ENCODE results near the gene CPED1. TPM values are rescaled to one million over a fixed set of nuclear protein-coding genes. Genes with fewer than 3 reads are reported as not detected.

CPED1 gene
- total and polyA plus RNA-seq, 7 donors = 1.2 to 120 (median 79.6) TPM

GRCh38 chr7:120996333-120996987 is 7.9 kb downstream of the CPED1 start:
- DNase-seq = peak; percentile 93
- Histone ChIP-seq H3K36me3 (no peaks in the 10 kb centered on the region), H3K27me3 (no peaks in the 10 kb centered on the region), H3K9me3 (no peaks in the 10 kb centered on the region), H3K4me1 (peaks cover 0 to 89% (median 65%) of the 10 kb centered on the region in 4 donors), H3K27ac (peak overlapping the region in 3 of 4 donors; percentile 86 to 95 (median 89)), H3K4me3 (no peak overlapping the region)
- TF ChIP-seq POLR2A (IDR thresholded peaks at IDR 0.05) (no peak), EP300 (IDR thresholded peaks at IDR 0.05) (no peak), CTCF (IDR thresholded peaks at IDR 0.05) (no peak), POLR2AphosphoS5 (IDR thresholded peaks at IDR 0.05) (peak in 3 of 4 donors; percentile 63 to 67 (median 66))
- 70 to 91% methylated on average over 2 of the region's 2 CpGs for WGBS, 2 donors
- intact Hi-C loops (cut with DNase I) = loop anchor here (2.0 kb wide), 1 partner anchor 26 kb away; no protein-coding TSS in a partner anchor

- Histone ChIP-seq H3K4me3 (no peak overlapping the region), H3K27me3 (no peaks in the 10 kb centered on the region), H3K27ac (peak overlapping the region in 3 of 4 donors; percentile 86 to 95 (median 89)), H3K4me1 (peaks cover 0 to 89% (median 66%) of the 10 kb centered on the region in 4 donors), H3K36me3 (no peaks in the 10 kb centered on the region), H3K9me3 (no peaks in the 10 kb centered on the region)
- no peak for TF ChIP-seq EP300 (IDR thresholded peaks at IDR 0.05)
- no peak for TF ChIP-seq CTCF (IDR thresholded peaks at IDR 0.05)
- no peak for TF ChIP-seq POLR2A (IDR thresholded peaks at IDR 0.05)
- TF ChIP-seq POLR2AphosphoS5 (IDR thresholded peaks at IDR 0.05) = no peak
- intact Hi-C loops (cut with DNase I) = loop anchor here (2.0 kb wide), 1 partner anchor 26 kb away; no protein-coding TSS in a partner anchor
- DNase-seq = no peak
These were observed 8.5 kb downstream of the CPED1 start for GRCh38 chr7:120996988-120997345.

- intact Hi-C loops (cut with DNase I) = loop anchor here (2.0 kb wide), 1 partner anchor 25 kb away; no protein-coding TSS in a partner anchor
- Histone ChIP-seq H3K36me3 (no peaks in the 10 kb centered on the region), H3K4me3 (no peak overlapping the region), H3K27ac (peak overlapping the region in 3 of 4 donors; percentile 86 to 95 (median 89)), H3K4me1 (peaks cover 0 to 89% (median 72%) of the 10 kb centered on the region in 4 donors), H3K27me3 (no peaks in the 10 kb centered on the region), H3K9me3 (no peaks in the 10 kb centered on the region)
- peak; percentile 66 for DNase-seq
- 82 to 84% methylated on average over 7 of the region's 7 CpGs for WGBS, 2 donors
- TF ChIP-seq POLR2AphosphoS5 (IDR thresholded peaks at IDR 0.05) = peak in 1 of 4 donors; percentile 25
- no peak for TF ChIP-seq EP300 (IDR thresholded peaks at IDR 0.05)
These were observed 9.5 kb downstream of the CPED1 start for GRCh38 chr7:120997882-120998474.

GRCh38 chr7:120998520-120998919 is 10.0 kb downstream of the CPED1 start:
- Histone ChIP-seq H3K27ac (peak overlapping the region in 3 of 4 donors; percentile 86 to 95 (median 89)), H3K36me3 (no peaks in the 10 kb centered on the region), H3K9me3 (no peaks in the 10 kb centered on the region), H3K4me1 (peaks cover 0 to 89% (median 76%) of the 10 kb centered on the region in 4 donors), H3K27me3 (no peaks in the 10 kb centered on the region), H3K4me3 (no peak overlapping the region)
- DNase-seq = no peak
- TF ChIP-seq CTCF (IDR thresholded peaks at IDR 0.05) (no peak), EP300 (IDR thresholded peaks at IDR 0.05) (no peak), POLR2A (IDR thresholded peaks at IDR 0.05) (no peak), POLR2AphosphoS5 (IDR thresholded peaks at IDR 0.05) (no peak)
- WGBS, 2 donors = 58 to 77% methylated on average over 1 of the region's 1 CpG
- intact Hi-C loops (cut with DNase I) = no loop called here

GRCh38 chr7:120998996-120999565 is 10.6 kb downstream of the CPED1 start:
- WGBS, 2 donors = 79 to 80% methylated on average over 2 of the region's 2 CpGs
- Histone ChIP-seq H3K4me1 (peaks cover 0 to 89% (median 76%) of the 10 kb centered on the region in 4 donors), H3K4me3 (no peak overlapping the region), H3K9me3 (no peaks in the 10 kb centered on the region), H3K27ac (peak overlapping the region in 3 of 4 donors; percentile 86 to 95 (median 89)), H3K36me3 (no peaks in the 10 kb centered on the region), H3K27me3 (no peaks in the 10 kb centered on the region)
- intact Hi-C loops (cut with DNase I) = no loop called here
- DNase-seq = no peak
- TF ChIP-seq EP300 (IDR thresholded peaks at IDR 0.05) (no peak), CTCF (IDR thresholded peaks at IDR 0.05) (no peak), POLR2AphosphoS5 (IDR thresholded peaks at IDR 0.05) (no peak), POLR2A (IDR thresholded peaks at IDR 0.05) (no peak)
